ENCODE results near the gene SCUBE1.

Gene SCUBE1

DNA sequence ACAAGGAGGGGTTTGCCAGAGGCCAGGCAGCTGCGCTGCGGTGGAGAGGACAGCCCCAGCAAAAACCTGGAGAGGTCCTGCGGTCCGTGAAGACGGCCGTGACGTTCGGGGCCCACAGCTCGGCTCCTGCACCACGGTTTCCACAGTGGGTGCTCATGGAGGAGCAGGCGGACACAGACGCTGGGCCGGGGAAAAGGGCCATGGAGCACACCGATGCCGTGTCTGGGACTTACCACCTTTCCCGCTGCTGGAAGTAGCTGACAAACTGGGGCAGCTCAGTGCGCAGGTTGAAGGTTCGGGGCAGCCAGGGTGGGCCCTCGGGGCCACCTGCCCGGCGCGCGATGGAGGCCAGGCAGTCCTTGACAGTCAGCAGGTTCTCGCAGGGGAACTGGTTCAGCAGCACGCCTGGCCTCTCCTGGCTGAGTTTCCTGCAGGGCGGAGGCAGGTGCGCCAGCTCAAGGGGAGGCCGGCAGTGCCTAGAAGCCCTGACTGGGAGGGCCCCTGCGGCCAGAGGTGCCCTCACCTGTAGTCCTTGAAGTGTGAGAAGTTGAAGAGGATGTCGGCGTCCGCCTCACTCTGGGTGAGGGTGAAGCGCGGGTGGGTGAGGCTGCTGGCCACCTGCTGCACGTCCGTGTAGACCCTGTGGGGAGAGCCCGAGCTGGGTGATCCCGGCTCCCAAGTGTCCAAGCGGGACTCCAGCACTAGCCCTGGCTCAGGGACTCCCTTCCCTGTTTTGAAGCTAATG is 169.0 kb downstream of the SCUBE1 start:
- Histone ChIP-seq H3K4me3 (ENCODE audit: low read depth in 1 of 2, low read length in 2 of 2) (no peak overlapping the region), H3K36me3 (ENCODE audit: control insufficient read depth in 1 of 2, insufficient read depth in 2 of 2, low read length in 2 of 2) (peaks cover 15 to 73% of the 10 kb centered on the region in 2 donors), H3K9me3 (ENCODE audit: control insufficient read depth in 1 of 2, low read length in 2 of 2) (no peaks in the 10 kb centered on the region), H3K4me1 (ENCODE audit: control insufficient read depth in 1 of 2, insufficient read depth in 2 of 2, low read length in 2 of 2) (no peaks in the 10 kb centered on the region), H3K27me3 (ENCODE audit: low read depth, low read length) (no peaks in the 10 kb centered on the region), H3K27ac (ENCODE audit: low read length) (no peak overlapping the region)

DNA sequence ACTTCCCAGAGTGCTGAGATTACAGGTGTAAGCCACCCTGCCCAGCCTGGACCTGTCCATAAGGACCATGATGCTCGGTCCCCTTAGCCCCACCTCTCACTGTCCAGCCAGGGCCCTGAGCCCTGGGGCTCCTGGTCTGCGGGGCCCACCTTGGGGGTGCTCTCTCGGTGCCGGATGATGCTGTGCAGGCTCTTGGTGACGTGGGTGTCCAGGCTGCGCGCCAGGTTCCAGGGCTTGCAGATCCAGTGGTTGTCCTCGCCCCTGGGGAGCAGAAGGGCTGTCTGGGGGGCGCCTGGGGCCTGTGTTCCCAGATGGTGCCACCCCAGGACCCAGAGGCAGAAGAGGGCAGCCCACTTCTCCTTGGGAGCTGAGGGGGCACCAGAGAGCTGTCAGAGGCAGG is 169.6 kb downstream of the SCUBE1 start:
- Histone ChIP-seq H3K27ac (ENCODE audit: low read length) (no peak overlapping the region), H3K36me3 (ENCODE audit: control insufficient read depth in 1 of 2, insufficient read depth in 2 of 2, low read length in 2 of 2) (peaks cover 10 to 72% of the 10 kb centered on the region in 2 donors), H3K9me3 (ENCODE audit: control insufficient read depth in 1 of 2, low read length in 2 of 2) (no peaks in the 10 kb centered on the region), H3K27me3 (ENCODE audit: low read depth, low read length) (no peaks in the 10 kb centered on the region), H3K4me3 (ENCODE audit: low read depth in 1 of 2, low read length in 2 of 2) (no peak overlapping the region), H3K4me1 (ENCODE audit: control insufficient read depth in 1 of 2, insufficient read depth in 2 of 2, low read length in 2 of 2) (no peaks in the 10 kb centered on the region)

DNA sequence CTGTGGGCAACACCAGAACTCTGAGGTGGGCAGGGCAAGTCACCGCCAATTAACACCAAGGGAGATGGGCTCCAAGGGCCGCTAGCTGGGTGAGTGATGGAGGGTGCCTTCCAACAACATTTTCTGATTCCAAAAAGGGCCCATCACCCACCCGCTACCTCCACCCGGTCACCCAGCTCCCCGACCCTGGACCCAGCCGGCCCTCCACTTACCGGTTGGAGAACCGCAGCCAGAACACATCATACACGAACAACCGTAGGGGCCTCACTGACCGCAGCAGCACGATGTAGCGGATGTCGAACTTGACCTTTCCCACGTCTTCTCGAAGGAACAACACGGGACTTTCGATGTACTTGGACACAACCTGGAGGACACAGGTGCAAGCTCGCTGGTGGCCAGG is 171.0 kb downstream of the SCUBE1 start:
- Histone ChIP-seq H3K9me3 (ENCODE audit: control insufficient read depth in 1 of 2, low read length in 2 of 2) (no peaks in the 10 kb centered on the region), H3K4me3 (ENCODE audit: low read depth in 1 of 2, low read length in 2 of 2) (no peak overlapping the region), H3K4me1 (ENCODE audit: control insufficient read depth in 1 of 2, insufficient read depth in 2 of 2, low read length in 2 of 2) (no peaks in the 10 kb centered on the region), H3K27ac (ENCODE audit: low read length) (no peak overlapping the region), H3K36me3 (ENCODE audit: control insufficient read depth in 1 of 2, insufficient read depth in 2 of 2, low read length in 2 of 2) (peaks cover 14 to 82% of the 10 kb centered on the region in 2 donors), H3K27me3 (ENCODE audit: low read depth, low read length) (no peaks in the 10 kb centered on the region)

DNA sequence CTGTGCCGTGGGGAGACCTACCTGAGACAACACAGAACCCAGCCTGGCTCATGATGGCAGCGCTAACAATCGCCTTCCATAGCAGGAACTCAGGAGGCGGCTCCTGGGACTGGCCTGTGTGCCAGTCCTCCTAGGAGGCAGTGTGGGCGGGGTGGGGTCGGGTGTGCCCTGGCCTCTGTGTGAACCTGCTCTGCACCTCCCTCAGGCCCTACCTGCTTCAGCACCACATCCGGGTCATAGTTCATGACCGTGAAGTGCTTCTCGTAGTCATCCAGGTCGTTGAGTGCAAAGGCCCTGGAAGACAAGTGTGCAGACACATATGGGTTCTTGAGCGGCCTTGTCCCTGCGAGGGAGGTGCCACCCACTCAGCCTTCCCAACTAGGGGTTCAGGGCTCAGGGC is 171.6 kb downstream of the SCUBE1 start:
- Histone ChIP-seq H3K4me3 (ENCODE audit: low read depth in 1 of 2, low read length in 2 of 2) (no peak overlapping the region), H3K27me3 (ENCODE audit: low read depth, low read length) (no peaks in the 10 kb centered on the region), H3K36me3 (ENCODE audit: control insufficient read depth in 1 of 2, insufficient read depth in 2 of 2, low read length in 2 of 2) (peaks cover 14 to 83% of the 10 kb centered on the region in 2 donors), H3K27ac (ENCODE audit: low read length) (no peak overlapping the region), H3K9me3 (ENCODE audit: control insufficient read depth in 1 of 2, low read length in 2 of 2) (no peaks in the 10 kb centered on the region), H3K4me1 (ENCODE audit: control insufficient read depth in 1 of 2, insufficient read depth in 2 of 2, low read length in 2 of 2) (no peaks in the 10 kb centered on the region)

GRCh38 chr22:43171019-43171491 is 172.1 kb downstream of the SCUBE1 start:
- Histone ChIP-seq H3K27ac (ENCODE audit: low read length) (no peak overlapping the region), H3K4me3 (ENCODE audit: low read depth in 1 of 2, low read length in 2 of 2) (no peak overlapping the region), H3K36me3 (ENCODE audit: control insufficient read depth in 1 of 2, insufficient read depth in 2 of 2, low read length in 2 of 2) (peaks cover 14 to 80% of the 10 kb centered on the region in 2 donors), H3K4me1 (ENCODE audit: control insufficient read depth in 1 of 2, insufficient read depth in 2 of 2, low read length in 2 of 2) (no peaks in the 10 kb centered on the region), H3K9me3 (ENCODE audit: control insufficient read depth in 1 of 2, low read length in 2 of 2) (no peaks in the 10 kb centered on the region), H3K27me3 (ENCODE audit: low read depth, low read length) (no peaks in the 10 kb centered on the region)

- peaks cover 14 to 74% of the 10 kb centered on the region in 2 donors for H3K36me3 ChIP-seq (ENCODE audit: control insufficient read depth in 1 of 2, insufficient read depth in 2 of 2, low read length in 2 of 2)
- H3K27ac ChIP-seq (ENCODE audit: low read length): no peak overlapping the region
- no peaks in the 10 kb centered on the region for H3K9me3 ChIP-seq (ENCODE audit: control insufficient read depth in 1 of 2, low read length in 2 of 2)
- H3K4me1 ChIP-seq (ENCODE audit: control insufficient read depth in 1 of 2, insufficient read depth in 2 of 2, low read length in 2 of 2): no peaks in the 10 kb centered on the region
- no peaks in the 10 kb centered on the region for H3K27me3 ChIP-seq (ENCODE audit: low read depth, low read length)
- no peak overlapping the region for H3K4me3 ChIP-seq (ENCODE audit: low read depth in 1 of 2, low read length in 2 of 2)
Observed at GRCh38 chr22:43170131-43170480, 173.1 kb downstream of the SCUBE1 start.

- peaks cover 14 to 69% of the 10 kb centered on the region in 2 donors for H3K36me3 ChIP-seq (ENCODE audit: control insufficient read depth in 1 of 2, insufficient read depth in 2 of 2, low read length in 2 of 2)
- H3K9me3 ChIP-seq (ENCODE audit: control insufficient read depth in 1 of 2, low read length in 2 of 2): no peaks in the 10 kb centered on the region
- H3K27me3 ChIP-seq (ENCODE audit: low read depth, low read length): no peaks in the 10 kb centered on the region
- no peak overlapping the region for H3K27ac ChIP-seq (ENCODE audit: low read length)
- H3K4me1 ChIP-seq (ENCODE audit: control insufficient read depth in 1 of 2, insufficient read depth in 2 of 2, low read length in 2 of 2): no peaks in the 10 kb centered on the region
- no peak overlapping the region for H3K4me3 ChIP-seq (ENCODE audit: low read depth in 1 of 2, low read length in 2 of 2)
Observed at GRCh38 chr22:43169310-43170130, 173.7 kb downstream of the SCUBE1 start.

GRCh38 chr22:43168471-43169309 is 174.5 kb downstream of the SCUBE1 start:
- Histone ChIP-seq H3K36me3 (ENCODE audit: control insufficient read depth in 1 of 2, insufficient read depth in 2 of 2, low read length in 2 of 2) (peaks cover 14 to 61% of the 10 kb centered on the region in 2 donors), H3K4me1 (ENCODE audit: control insufficient read depth in 1 of 2, insufficient read depth in 2 of 2, low read length in 2 of 2) (peaks cover 0 to 8% of the 10 kb centered on the region in 2 donors), H3K4me3 (ENCODE audit: low read depth in 1 of 2, low read length in 2 of 2) (no peak overlapping the region), H3K9me3 (ENCODE audit: control insufficient read depth in 1 of 2, low read length in 2 of 2) (no peaks in the 10 kb centered on the region), H3K27me3 (ENCODE audit: low read depth, low read length) (no peaks in the 10 kb centered on the region), H3K27ac (ENCODE audit: low read length) (no peak overlapping the region)

DNA sequence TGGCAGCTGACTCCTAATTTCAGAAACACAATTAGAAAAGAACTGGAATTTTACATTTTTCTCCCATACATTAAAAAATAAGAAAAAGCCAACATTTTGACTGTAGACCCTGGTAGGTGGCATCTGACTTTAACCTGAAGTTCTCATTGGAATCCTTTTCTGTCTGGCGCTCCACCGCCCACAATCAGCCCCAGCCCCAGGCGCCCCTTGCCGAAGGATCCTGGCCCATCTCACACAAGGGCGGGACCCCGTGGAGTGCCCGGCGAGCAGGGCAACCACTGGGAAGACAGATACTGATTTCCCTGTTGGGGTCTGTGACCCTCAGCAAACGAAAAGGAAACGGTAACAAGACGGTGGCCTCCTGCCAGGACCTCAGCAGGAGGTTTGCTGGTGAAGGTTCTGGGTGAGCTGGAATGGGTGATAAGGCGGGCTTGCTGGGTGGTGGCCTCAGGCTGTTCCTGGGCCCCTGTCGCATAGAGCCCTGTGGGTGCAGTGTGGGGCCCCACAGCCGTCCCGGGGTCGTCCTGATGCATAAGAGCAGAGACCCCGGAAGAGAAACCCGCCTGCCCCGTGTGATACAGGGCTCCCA is 176.1 kb downstream of the SCUBE1 start:
- H3K27me3 ChIP-seq (ENCODE audit: low read depth, low read length): no peaks in the 10 kb centered on the region
- no peaks in the 10 kb centered on the region for H3K9me3 ChIP-seq (ENCODE audit: control insufficient read depth in 1 of 2, low read length in 2 of 2)
- peaks cover 8 to 56% of the 10 kb centered on the region in 2 donors for H3K36me3 ChIP-seq (ENCODE audit: control insufficient read depth in 1 of 2, insufficient read depth in 2 of 2, low read length in 2 of 2)
- H3K4me3 ChIP-seq (ENCODE audit: low read depth in 1 of 2, low read length in 2 of 2): no peak overlapping the region
- H3K4me1 ChIP-seq (ENCODE audit: control insufficient read depth in 1 of 2, insufficient read depth in 2 of 2, low read length in 2 of 2): peaks cover 0 to 10% of the 10 kb centered on the region in 2 donors
- no peak overlapping the region for H3K27ac ChIP-seq (ENCODE audit: low read length)

- Histone ChIP-seq H3K9me3 (ENCODE audit: control insufficient read depth in 1 of 2, low read length in 2 of 2) (no peaks in the 10 kb centered on the region), H3K27me3 (ENCODE audit: low read depth, low read length) (no peaks in the 10 kb centered on the region), H3K4me1 (ENCODE audit: control insufficient read depth in 1 of 2, insufficient read depth in 2 of 2, low read length in 2 of 2) (peaks cover 0 to 10% of the 10 kb centered on the region in 2 donors), H3K27ac (ENCODE audit: low read length) (no peak overlapping the region), H3K36me3 (ENCODE audit: control insufficient read depth in 1 of 2, insufficient read depth in 2 of 2, low read length in 2 of 2) (peaks cover 8 to 48% of the 10 kb centered on the region in 2 donors), H3K4me3 (ENCODE audit: low read depth in 1 of 2, low read length in 2 of 2) (no peak overlapping the region)
Observed at GRCh38 chr22:43166132-43166930, 176.8 kb downstream of the SCUBE1 start.

All from muscle layer of duodenum (tissue), 2 donors.